ENCODE measurements around the gene FGD5.

The FGD5 gene

DNA sequence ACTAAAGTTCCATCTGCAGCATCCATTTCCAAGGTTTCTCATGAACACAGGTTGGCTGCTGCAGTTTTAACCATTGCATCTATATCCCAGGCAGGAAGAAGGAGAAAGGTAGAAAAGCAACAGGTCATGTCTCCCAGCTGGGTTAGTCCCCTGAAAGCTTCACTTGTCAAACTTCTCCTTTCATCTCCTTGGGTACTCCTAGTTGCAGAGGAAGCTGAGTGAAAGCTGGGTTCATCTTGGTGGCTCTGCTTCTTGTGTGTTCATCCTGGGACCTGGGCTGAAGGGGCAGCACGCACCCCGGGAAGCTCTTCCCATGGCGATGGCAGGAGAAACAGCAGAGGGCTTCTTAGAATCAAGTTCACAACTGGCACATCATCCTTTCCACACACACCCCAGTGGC is 67.3 kb downstream of the FGD5 start:
- no peaks in the 10 kb centered on the region for H3K79me2 ChIP-seq (ENCODE audit: insufficient read depth, low read depth)
- no peaks in the 10 kb centered on the region for H3K27me3 ChIP-seq (ENCODE audit: insufficient read depth, low read depth)
- H3K9ac ChIP-seq = no peak overlapping the region
- H3K27ac ChIP-seq = no peak overlapping the region
- H4K20me1 ChIP-seq (ENCODE audit: insufficient read depth) = no peaks in the 10 kb centered on the region
- H2AFZ ChIP-seq (ENCODE audit: low read depth) = no peak overlapping the region
- no peaks in the 10 kb centered on the region for H3K36me3 ChIP-seq (ENCODE audit: insufficient read depth)
- TF ChIP-seq, protein P1, sequence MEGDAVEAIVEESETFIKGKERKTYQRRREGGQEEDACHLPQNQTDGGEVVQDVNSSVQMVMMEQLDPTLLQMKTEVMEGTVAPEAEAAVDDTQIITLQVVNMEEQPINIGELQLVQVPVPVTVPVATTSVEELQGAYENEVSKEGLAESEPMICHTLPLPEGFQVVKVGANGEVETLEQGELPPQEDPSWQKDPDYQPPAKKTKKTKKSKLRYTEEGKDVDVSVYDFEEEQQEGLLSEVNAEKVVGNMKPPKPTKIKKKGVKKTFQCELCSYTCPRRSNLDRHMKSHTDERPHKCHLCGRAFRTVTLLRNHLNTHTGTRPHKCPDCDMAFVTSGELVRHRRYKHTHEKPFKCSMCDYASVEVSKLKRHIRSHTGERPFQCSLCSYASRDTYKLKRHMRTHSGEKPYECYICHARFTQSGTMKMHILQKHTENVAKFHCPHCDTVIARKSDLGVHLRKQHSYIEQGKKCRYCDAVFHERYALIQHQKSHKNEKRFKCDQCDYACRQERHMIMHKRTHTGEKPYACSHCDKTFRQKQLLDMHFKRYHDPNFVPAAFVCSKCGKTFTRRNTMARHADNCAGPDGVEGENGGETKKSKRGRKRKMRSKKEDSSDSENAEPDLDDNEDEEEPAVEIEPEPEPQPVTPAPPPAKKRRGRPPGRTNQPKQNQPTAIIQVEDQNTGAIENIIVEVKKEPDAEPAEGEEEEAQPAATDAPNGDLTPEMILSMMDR (conservative IDR thresholded peaks at IDR 0.05; ENCODE audit: low read depth, low read length) = no peak
- no peak overlapping the region for H3K4me2 ChIP-seq
- no peak overlapping the region for H3K4me3 ChIP-seq (IDR thresholded peaks at IDR 0.05; ENCODE audit: insufficient read depth, low read depth, low read length)
- peaks cover 10% of the 10 kb centered on the region for H3K4me1 ChIP-seq (ENCODE audit: low read depth, poor library complexity, severe bottlenecking)

DNA sequence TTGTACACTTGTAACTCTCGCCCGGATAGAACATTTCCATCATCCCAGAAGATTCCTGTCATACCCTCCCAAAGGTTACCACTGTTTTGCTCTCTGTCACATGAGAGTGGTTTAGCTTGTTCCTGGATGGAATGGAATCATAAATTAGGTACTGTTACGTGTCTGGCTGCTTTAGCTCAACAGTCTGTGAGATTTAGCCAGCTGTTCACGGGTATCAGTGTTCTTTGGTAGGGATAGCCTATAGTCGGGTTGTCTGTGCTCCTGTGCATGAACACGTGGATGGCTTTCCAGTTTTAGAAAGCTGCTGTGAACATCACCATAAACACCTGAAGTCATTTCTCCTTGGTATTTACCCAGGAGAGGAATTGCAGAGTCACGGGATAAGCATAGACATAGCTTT is 70.4 kb downstream of the FGD5 start:
- no peaks in the 10 kb centered on the region for H3K27me3 ChIP-seq (ENCODE audit: insufficient read depth, low read depth)
- peaks cover 10% of the 10 kb centered on the region for H3K4me1 ChIP-seq (ENCODE audit: low read depth, poor library complexity, severe bottlenecking)
- H3K4me2 ChIP-seq = no peak overlapping the region

DNA sequence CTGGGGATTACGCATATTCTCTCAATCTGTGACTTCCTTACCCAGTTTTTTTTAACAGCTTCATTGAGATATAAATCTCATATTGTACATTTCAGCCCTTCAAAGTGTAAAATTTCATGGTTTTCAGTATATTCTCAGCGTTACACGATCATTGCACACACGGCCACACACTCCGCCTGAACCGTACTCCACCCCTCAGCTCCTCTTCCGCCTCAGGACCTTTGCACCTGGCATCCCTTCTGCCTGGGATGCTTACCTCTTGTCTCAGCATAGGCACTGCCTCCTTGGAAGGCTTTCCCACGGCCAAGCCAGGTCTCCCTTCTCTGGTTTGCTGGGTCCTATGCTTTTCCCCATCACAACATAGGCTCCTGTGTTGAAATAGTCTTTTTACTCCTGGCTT is 71.2 kb downstream of the FGD5 start:
- H4K20me1 ChIP-seq (ENCODE audit: insufficient read depth) = no peaks in the 10 kb centered on the region
- no peaks in the 10 kb centered on the region for H3K36me3 ChIP-seq (ENCODE audit: insufficient read depth)
- no peak overlapping the region for H3K4me3 ChIP-seq (IDR thresholded peaks at IDR 0.05; ENCODE audit: insufficient read depth, low read depth, low read length)
- H3K9ac ChIP-seq = no peak overlapping the region
- peaks cover 10% of the 10 kb centered on the region for H3K4me1 ChIP-seq (ENCODE audit: low read depth, poor library complexity, severe bottlenecking)
- H3K4me2 ChIP-seq = no peak overlapping the region
- no peak overlapping the region for H3K27ac ChIP-seq
- no peaks in the 10 kb centered on the region for H3K27me3 ChIP-seq (ENCODE audit: insufficient read depth, low read depth)
- TF ChIP-seq, protein P1 (conservative IDR thresholded peaks at IDR 0.05; ENCODE audit: low read depth, low read length) = no peak
- H2AFZ ChIP-seq (ENCODE audit: low read depth) = no peak overlapping the region
- H3K79me2 ChIP-seq (ENCODE audit: insufficient read depth, low read depth) = no peaks in the 10 kb centered on the region

More for the DNA sequence above, 70.4 kb downstream of the FGD5 start:
- TF ChIP-seq, protein P1 (conservative IDR thresholded peaks at IDR 0.05; ENCODE audit: low read depth, low read length) = no peak
- no peak overlapping the region for H3K9ac ChIP-seq
- H3K36me3 ChIP-seq (ENCODE audit: insufficient read depth) = no peaks in the 10 kb centered on the region
- H3K4me3 ChIP-seq (IDR thresholded peaks at IDR 0.05; ENCODE audit: insufficient read depth, low read depth, low read length) = no peak overlapping the region
- no peak overlapping the region for H3K27ac ChIP-seq
- H2AFZ ChIP-seq (ENCODE audit: low read depth) = no peak overlapping the region
- H4K20me1 ChIP-seq (ENCODE audit: insufficient read depth) = no peaks in the 10 kb centered on the region
- H3K79me2 ChIP-seq (ENCODE audit: insufficient read depth, low read depth) = no peaks in the 10 kb centered on the region

DNA sequence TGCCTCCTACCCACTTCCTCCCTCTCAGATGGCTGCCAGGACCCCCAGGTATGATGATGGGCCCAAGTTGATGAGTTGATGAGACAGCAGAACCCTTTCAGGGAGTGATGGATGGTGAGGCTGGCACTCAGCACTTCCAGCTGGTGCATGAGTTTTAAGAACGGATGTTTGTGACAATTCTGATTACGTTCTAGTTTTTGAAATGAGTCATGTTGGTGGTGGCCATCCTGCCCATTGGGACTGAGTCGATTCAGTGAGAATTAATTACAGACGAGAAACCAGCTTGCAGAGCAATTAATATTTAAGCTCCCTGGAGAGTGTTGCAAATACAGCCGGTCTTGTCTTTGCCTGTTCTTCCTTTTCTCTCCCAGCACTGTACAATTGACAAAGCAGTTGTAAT is 71.7 kb downstream of the FGD5 start:
- Histone ChIP-seq H3K27me3 (ENCODE audit: insufficient read depth, low read depth) (no peaks in the 10 kb centered on the region), H3K4me3 (IDR thresholded peaks at IDR 0.05; ENCODE audit: insufficient read depth, low read depth, low read length) (no peak overlapping the region), H3K4me2 (no peak overlapping the region; the same call in 1 of the 2 replicates), H3K27ac (no peak overlapping the region), H4K20me1 (ENCODE audit: insufficient read depth) (no peaks in the 10 kb centered on the region), H3K36me3 (ENCODE audit: insufficient read depth) (no peaks in the 10 kb centered on the region), H3K79me2 (ENCODE audit: insufficient read depth, low read depth) (no peaks in the 10 kb centered on the region), H2AFZ (ENCODE audit: low read depth) (no peak overlapping the region), H3K4me1 (ENCODE audit: low read depth, poor library complexity, severe bottlenecking) (peaks cover 10% of the 10 kb centered on the region), H3K9ac (no peak overlapping the region)
- TF ChIP-seq, protein P1 (conservative IDR thresholded peaks at IDR 0.05; ENCODE audit: low read depth, low read length) = no peak
